Measurements from ENCODE around the gene PRSS33.

- TF ChIP-seq CTCF (IDR thresholded peaks at IDR 0.05 in 8 of 11, conservative IDR thresholded peaks at IDR 0.05 in 3 of 11) (no peak), POLR2A (IDR thresholded peaks at IDR 0.05) (no peak)
These were observed 41.4 kb downstream of the PRSS33 start for GRCh38 chr16:2745961-2746360.

Data from spleen (tissue), 7 donors.